ENCODE data around the gene ZNF320.

DNA sequence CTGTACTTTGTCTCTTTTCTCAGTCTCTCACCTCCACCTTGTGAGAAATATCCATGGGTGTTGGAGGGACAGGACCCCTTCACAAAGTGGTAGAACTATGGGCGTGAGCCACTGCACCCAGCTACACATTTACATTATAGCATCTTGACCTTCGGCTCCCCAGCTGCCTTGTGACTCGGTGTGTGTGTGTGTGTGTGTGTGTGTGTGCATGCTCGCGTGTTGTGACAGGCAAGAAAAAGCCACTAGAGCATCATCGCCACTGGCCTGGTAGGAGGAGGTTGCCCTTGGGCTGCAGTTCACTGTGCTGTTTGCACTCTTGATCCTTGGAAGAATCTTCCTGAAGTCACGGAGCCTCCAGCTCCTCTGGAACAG lies 39.5 kb upstream of the ZNF320 start:
- TF ChIP-seq, protein P1, sequence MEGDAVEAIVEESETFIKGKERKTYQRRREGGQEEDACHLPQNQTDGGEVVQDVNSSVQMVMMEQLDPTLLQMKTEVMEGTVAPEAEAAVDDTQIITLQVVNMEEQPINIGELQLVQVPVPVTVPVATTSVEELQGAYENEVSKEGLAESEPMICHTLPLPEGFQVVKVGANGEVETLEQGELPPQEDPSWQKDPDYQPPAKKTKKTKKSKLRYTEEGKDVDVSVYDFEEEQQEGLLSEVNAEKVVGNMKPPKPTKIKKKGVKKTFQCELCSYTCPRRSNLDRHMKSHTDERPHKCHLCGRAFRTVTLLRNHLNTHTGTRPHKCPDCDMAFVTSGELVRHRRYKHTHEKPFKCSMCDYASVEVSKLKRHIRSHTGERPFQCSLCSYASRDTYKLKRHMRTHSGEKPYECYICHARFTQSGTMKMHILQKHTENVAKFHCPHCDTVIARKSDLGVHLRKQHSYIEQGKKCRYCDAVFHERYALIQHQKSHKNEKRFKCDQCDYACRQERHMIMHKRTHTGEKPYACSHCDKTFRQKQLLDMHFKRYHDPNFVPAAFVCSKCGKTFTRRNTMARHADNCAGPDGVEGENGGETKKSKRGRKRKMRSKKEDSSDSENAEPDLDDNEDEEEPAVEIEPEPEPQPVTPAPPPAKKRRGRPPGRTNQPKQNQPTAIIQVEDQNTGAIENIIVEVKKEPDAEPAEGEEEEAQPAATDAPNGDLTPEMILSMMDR (IDR thresholded peaks at IDR 0.05; ENCODE audit: low read depth, low read length) = no peak
- TF ChIP-seq EZH2phosphoT487 (IDR thresholded peaks at IDR 0.05; ENCODE audit: low read depth) = no peak
